RWPE2 (cell line): Measurements from ENCODE around the gene MVD.
A peak's percentile ranks its signal among the peaks of the same experiment; 100 is the strongest.

Experiments
- ATAC-seq: fragments of 200-7000 bp; cut with Tn5 transposase; 3 replicates; pipeline ENCODE4 v1.9.1; 2021; ENCODE audit warnings: low read depth
- DNase-seq: peaks from one replicate; pipeline ENCODE4 v3.0.0-alpha.2; 2020; ENCODE audit warnings: low spot score
- H3K27ac ChIP-seq: fragments of 450-650 bp; 2 replicates; pipeline ENCODE4 v1.5.1; 2017; ENCODE audit warnings: mild to moderate bottlenecking; ENCODE audit not compliant: poor library complexity, severe bottlenecking
- H3K27me3 ChIP-seq: fragments of 250-450 bp; sonication (Bioruptor Pico); 2 replicates; pipeline ENCODE4 v1.5.1; 2021; ENCODE audit warnings: mild to moderate bottlenecking, moderate library complexity; ENCODE audit not compliant: insufficient read depth, poor library complexity, severe bottlenecking
- H3K36me3 ChIP-seq: fragments of 250-450 bp; sonication (Bioruptor Pico); 2 replicates; pipeline ENCODE4 v1.5.1; 2020; ENCODE audit warnings: low read depth, mild to moderate bottlenecking, moderate library complexity
- H3K4me1 ChIP-seq: fragments of 250-450 bp; sonication (Bioruptor Pico); 2 replicates; pipeline ENCODE4 v1.5.1; 2021; ENCODE audit warnings: mild to moderate bottlenecking, moderate library complexity; ENCODE audit not compliant: insufficient read depth, poor library complexity, severe bottlenecking
- H3K4me3 ChIP-seq: fragments of 250-450 bp; sonication (Bioruptor Pico); 2 replicates; pipeline ENCODE4 v1.5.1; 2021; ENCODE audit warnings: mild to moderate bottlenecking, moderate library complexity; ENCODE audit not compliant: severe bottlenecking
- H3K9me3 ChIP-seq: fragments of 250-450 bp; sonication (Bioruptor Pico); 2 replicates; pipeline ENCODE4 v1.5.1; 2021; ENCODE audit warnings: mild to moderate bottlenecking, moderate library complexity; ENCODE audit not compliant: severe bottlenecking
- TF ChIP-seq, protein P1 (sequence below): fragments of 450-650 bp; IDR thresholded peaks from one replicate; pipeline ENCODE4 v1.5.1; 2017; ENCODE audit warnings: mild to moderate bottlenecking, moderate library complexity; ENCODE audit not compliant: poor library complexity, severe bottlenecking

The MVD gene

DNA sequence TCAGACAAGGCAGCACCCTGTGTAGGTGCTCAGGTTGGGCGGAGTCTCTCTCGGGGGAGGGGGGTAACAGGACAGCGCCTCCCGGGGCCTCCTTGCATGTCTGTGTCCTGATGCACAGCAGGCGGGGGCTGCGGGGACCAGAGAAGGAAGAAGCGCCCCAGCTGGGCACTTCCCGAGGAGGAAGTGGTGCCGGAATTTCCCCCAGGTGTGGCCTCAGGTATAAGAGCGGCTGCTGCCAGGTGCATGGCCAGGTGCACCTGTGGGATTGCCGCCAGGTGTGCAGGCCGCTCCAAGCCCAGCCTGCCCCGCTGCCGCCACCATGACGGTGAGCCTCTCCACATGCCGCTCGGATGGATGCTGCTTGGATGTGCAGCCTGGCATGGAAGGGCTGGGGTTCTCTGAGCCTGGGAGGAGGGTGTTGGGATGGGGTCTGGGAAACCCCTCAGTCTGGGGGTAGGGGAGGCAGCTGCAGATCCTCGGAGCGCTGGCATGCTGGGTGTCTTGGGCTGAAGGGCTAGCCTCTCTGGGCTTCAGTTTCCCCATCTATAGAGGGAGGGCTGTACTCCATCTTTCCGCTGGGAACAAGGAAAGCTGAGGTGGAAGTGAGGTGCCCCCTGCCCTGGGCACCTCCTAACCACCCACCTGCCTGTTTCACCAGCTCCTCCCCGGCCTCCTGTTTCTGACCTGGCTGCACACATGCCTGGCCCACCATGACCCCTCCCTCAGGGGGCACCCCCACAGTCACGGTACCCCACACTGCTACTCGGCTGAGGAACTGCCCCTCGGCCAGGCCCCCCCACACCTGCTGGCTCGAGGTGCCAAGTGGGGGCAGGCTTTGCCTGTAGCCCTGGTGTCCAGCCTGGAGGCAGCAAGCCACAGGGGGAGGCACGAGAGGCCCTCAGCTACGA lies 24.3 kb downstream of the MVD start, which contains the start of gene IL17C:
TSS of gene IL17C (plus strand) at position 250 of the 908 bp plus-strand sequence. CDS start at position 320, 70 bp downstream.
- DNase-seq: no peak
- Histone ChIP-seq H3K27ac (no peak within 1 kb of the TSS), H3K9me3 (no peaks in the 10 kb centered on the region), H3K4me3 (no peak within 1 kb of the TSS), H3K27me3 (peaks cover 38% of the 10 kb centered on the region), H3K36me3 (no peaks in the 10 kb centered on the region), H3K4me1 (no peaks in the 10 kb centered on the region)
- peak; percentile 22 for ATAC-seq
- TF ChIP-seq, protein P1, sequence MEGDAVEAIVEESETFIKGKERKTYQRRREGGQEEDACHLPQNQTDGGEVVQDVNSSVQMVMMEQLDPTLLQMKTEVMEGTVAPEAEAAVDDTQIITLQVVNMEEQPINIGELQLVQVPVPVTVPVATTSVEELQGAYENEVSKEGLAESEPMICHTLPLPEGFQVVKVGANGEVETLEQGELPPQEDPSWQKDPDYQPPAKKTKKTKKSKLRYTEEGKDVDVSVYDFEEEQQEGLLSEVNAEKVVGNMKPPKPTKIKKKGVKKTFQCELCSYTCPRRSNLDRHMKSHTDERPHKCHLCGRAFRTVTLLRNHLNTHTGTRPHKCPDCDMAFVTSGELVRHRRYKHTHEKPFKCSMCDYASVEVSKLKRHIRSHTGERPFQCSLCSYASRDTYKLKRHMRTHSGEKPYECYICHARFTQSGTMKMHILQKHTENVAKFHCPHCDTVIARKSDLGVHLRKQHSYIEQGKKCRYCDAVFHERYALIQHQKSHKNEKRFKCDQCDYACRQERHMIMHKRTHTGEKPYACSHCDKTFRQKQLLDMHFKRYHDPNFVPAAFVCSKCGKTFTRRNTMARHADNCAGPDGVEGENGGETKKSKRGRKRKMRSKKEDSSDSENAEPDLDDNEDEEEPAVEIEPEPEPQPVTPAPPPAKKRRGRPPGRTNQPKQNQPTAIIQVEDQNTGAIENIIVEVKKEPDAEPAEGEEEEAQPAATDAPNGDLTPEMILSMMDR: no peak

DNA sequence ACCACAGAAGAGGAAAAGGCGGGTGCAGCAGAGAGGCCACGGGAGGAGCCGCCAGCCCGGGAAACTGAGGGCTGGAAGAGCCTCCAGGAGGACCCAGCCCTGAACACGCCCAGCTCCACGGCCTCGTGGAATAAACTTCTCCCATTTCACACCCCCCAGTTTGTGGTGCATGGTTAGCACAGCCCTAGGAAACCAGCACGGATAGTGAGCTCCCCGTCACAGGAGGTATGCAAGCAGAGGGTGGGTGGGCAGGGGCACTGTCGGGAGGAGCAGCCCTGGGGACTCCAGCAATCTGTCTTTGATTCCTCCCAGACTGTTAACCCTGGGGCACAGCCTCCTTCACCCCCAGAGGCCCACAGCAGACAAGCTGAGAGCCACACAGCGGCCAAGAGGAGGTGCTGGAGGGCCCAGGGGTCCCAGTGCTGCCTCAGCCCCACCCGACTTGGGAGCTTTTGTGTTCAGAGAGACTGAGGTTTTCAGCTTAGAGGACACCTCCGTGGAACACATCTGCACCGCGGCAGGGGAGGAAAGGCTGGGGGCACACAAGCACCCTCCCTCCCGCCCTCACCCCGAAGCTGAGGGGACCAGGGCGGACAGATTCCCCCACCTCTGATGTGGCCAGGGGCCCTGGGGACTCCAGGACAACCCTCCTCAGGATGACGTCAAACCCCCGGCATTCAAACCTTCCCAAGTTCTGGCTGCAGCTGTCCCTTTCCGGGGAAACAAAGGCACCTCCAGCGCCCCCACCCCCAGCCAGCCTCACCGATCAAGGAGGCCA lies 26.2 kb downstream of the MVD start:
- Histone ChIP-seq H3K4me3 (no peak overlapping the region), H3K27me3 (peaks cover 38% of the 10 kb centered on the region), H3K36me3 (no peaks in the 10 kb centered on the region; the same call in 1 of the 2 replicates), H3K27ac (no peak overlapping the region), H3K9me3 (no peaks in the 10 kb centered on the region), H3K4me1 (no peaks in the 10 kb centered on the region)
- TF ChIP-seq, protein P1: no peak
- no peak for ATAC-seq
- no peak for DNase-seq

DNA sequence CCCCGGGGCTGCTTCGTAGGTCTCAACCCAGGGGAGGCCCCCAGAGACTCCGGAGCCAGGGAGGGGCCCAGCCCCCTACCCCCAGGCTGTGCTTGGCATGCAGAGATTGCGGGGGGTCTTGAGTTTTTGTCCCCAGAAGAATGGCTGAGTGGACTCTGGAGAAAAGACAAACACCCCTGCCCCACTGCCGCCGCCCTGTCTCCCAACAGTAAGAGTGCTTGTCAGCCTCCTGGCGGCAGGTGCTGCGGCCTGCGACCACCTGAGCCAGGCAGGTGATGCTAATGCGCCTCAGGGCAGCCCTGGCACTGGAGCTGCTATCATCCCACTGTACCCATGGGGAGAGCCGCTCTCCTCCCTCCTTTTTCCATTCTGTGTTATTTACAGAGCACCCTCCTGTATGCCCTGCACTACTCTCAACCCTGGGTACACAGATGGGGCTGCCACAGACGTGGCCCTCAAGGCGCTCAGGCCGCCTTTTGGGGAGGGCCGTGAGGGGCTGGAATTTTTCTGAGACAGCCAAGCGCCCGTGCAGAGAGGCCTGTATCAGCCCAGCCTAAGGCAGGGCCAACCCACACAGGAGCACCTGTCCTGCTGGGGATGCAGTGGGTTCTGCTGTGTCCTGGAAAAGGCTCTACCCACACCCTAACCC lies 27.1 kb downstream of the MVD start:
- H3K27me3 ChIP-seq: peaks cover 33% of the 10 kb centered on the region
- no peak overlapping the region for H3K27ac ChIP-seq
- ATAC-seq: no peak
- peaks cover 8% of the 10 kb centered on the region; the same call in 1 of the 2 replicates for H3K36me3 ChIP-seq
- no peak overlapping the region for H3K4me3 ChIP-seq
- TF ChIP-seq, protein P1: no peak
- no peaks in the 10 kb centered on the region for H3K9me3 ChIP-seq
- DNase-seq: no peak
- H3K4me1 ChIP-seq: no peaks in the 10 kb centered on the region

DNA sequence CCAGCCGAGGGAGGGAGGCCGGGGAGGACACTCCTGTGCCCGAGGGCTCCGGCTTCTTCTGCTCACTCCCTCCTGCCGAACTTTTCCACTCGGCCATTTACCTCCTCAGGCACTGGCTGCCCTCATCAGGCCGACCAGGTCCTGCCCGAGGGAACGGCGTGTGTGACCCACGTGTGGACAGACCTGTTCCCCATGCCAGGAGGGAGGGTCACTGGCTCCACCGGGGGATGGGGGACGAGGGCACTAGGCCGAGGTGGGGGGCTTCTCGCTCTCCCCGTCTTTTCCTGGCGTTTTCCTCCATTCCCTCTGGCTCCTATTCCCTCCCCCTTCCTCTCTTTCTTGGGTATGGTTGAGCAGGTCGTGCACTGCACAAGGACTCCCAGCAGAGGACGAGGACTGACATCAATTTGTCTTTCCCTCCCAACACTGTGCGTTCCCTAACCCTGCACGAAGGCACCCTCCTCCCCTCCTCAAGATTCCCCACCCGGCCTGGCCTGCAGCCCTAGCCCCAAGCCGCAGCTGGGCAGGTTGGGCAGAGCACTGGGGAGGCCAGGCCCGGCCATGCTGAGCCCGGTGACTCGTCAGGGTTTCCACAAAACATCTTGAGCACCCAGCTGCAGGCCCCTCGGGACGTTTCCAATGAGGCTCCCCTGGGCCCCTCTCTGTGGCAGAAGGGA lies 27.8 kb downstream of the MVD start:
- Histone ChIP-seq H3K27ac (no peak overlapping the region), H3K4me1 (no peaks in the 10 kb centered on the region), H3K9me3 (no peaks in the 10 kb centered on the region), H3K4me3 (peak overlapping the region; percentile 11), H3K36me3 (peaks cover 11% of the 10 kb centered on the region), H3K27me3 (peaks cover 27% of the 10 kb centered on the region)
- TF ChIP-seq, protein P1: no peak
- DNase-seq: no peak
- peak; percentile 6; the same call in 1 of the 3 replicates for ATAC-seq
